Measurements from ENCODE around the gene AVPR1B. TPM values are rescaled to one million over a fixed set of nuclear protein-coding genes. Genes with fewer than 3 reads are reported as not detected.

The AVPR1B gene
- polyA plus RNA-seq, 12 donors: 0.19 to 0.59 (median 0.34) TPM; not detected in 2

DNA sequence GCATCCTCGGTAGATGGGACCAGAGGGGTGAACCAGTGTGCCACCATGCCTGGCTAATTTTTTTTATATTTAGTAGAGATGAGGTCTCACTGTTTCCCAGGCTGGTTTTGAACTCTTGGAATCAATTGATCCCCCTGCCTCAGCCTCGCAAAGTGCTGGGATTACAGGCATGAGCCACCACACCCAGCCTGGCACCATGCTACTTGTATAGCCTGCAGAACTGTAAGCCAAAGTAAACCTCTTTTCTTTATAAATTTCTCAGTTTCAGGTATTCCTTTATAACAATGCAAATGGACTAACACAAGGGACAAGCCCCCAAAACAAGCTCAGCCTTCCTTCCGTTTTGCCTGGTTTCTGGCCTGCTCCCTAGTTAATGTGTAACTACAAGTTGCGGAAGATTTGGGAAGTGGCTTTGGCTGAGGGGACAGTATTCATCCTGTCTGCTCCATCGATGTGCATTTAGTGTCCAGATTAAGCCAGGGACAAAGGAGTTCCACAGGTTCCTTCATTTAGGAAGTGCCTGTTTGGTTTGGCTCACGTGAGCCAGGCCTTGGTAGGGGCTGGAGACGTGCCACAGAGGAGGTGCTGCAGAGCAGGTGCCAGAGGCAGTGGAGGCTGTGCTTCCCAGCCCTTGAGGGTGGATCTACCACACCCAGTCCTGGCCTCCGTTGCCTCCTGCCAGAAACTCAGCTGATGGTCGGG lies 4.4 kb downstream of the AVPR1B start:
- no peak for DNase-seq

DNA sequence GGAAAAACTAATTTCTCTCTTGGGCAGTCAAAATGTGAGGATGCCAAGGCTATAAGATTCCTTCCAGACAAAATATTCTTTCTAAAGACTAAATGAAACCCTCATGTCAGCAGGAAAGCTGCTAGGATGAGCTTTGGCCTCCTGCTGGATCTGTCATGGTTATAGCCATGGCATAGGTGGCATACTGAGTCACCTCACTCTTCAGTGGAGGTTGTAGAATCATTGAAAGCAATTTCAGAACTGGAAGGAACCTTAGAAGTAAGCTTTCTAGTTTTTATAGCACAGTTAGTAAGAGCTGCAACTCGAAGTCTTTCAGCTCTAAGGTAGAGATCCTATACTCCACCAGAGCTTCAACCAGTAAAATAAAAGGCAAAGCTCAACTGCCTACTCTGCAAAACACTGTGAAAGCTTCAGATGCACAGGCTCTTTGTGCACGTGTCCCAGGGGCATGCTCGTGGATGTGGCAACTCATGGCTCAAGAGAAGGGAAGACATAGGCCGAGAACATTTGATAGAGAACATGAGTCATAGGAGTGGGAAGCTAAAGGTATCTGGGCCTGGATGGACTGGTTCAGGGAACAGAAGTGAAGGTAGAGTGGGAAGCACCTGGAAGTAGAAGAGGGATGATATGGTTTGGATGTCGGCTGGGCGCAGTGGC lies 5.8 kb downstream of the AVPR1B start:
- no peak for DNase-seq

DNA sequence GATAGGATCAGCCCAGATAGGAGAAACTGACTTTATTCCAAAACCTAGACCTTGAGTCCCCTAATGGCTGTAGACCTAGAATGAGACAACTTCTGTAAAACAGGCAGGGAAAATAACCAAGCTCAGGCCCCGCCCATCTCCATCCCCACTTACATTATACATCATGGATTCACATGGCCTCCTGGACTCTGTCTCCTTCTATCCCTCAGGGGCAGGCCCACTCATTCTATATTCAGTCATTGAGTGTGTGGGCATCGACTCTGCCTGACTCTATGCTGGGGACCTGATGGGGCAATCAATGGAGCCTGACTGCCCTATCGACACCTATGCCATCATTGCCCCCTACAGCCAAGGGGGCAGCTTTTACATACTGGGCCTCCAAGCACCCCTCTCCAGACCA lies 6.4 kb downstream of the AVPR1B start:
- DNase-seq: no peak

DNA sequence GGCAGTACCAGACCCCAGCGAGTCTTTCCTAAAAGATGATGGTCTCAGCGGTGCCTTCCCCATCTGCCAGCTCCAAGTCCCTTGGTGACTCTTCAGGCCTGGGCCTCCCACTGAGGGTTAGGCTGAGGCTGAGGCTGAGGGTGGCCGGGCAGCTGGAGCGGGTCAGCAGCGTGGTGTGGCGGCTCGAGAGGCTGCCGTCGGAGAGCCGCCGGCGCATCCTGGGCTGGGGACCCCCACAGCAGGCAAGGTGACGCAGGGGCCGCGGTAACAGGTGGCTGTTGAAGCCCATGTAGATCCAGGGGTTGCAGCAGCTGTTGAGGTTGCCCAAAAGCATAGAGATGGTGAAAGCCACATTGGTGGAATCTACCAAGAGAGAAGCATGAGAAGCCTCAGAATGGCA lies 7.0 kb downstream of the AVPR1B start:
- no peak for DNase-seq

- DNase-seq: no peak
These were observed 7.5 kb downstream of the AVPR1B start for GRCh38 chr1:206109718-206110117.

DNA sequence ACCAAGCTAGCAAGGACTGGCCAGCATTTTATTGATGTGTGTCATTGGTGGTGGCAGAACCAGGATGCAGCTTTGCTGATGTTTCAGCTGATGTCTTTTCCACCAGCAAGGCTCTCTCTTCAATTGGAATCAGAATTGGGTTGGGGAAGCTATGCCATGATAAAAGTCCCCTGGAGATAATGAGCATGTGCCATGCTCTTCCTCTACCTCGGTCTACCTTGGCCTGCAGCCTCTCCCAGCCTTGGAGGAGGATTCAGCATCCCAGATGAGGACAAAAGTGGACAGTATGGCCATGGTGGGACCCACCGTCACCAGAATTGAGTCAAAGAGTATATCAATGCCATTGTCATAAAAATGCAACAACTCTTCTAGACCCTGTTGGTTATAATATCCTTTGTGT lies 8.6 kb downstream of the AVPR1B start:
- DNase-seq: no peak

- DNase-seq: no peak
These were observed 10.0 kb downstream of the AVPR1B start for GRCh38 chr1:206107168-206107544.

DNA sequence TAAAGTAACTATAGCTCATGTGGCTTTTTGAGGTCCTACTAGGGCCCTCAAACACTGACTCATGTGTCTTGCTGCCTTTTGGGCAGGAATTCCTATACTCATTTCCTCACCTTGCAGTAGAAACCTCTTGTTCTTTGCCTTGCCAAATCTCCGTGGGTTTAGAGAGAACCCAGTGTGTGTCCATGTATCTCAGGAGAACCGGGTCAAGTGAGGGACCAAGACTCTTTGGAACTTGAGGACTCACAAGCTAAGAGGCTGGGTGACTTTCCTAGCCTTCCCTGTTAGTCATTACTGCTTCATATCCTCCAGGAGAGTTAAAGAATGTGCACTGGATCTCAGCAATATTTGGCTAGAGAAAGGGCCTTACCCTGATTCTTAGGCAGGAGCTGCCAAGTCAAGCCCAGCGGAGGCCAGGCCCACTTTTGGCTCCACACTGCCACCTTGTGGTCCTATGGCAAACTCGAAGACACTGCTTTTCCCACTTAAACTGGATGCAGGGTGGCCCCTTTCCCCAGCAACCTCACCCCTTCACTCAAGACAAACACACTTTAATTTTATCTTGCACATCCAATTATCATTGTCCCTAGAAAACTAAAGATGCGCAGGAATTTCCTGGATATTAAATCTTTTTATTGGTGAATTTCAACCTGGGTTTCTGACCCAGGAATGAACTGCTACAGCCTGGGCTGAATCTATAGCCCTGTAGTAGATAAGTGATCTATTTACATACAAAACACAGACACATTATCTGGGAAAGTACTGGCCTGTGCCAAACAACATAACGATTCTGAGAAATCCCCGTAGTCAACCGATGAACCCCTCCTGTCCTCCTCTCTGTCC lies 10.6 kb downstream of the AVPR1B start:
- peak; percentile 90 for DNase-seq

DNA sequence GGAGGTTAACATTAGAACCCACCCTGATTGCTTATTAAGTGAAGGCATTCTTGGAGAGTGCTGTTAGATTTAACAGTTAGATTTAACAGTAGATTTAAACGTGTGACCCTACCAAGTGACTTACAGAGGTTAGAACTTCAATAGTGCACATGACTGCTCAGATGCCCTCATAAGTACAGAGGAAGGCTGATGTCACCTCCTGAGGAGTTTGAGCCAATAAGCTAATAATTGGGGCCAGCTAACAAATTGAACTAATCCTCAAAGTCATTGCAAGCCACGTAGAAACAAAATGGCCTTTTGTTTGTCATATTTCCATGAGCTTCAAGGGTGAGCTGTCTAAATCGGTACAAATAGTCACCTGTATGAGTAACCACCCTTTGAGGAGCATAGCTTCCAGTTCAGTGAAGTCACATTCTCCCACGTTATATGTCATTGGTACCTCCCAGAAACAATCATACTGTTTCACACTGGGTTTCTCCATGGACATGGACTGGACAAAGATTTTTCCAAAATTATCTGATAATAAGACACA lies 11.7 kb downstream of the AVPR1B start:
- no peak for DNase-seq

- DNase-seq: no peak
These were observed 13.2 kb downstream of the AVPR1B start for GRCh38 chr1:206103979-206104378.

DNA sequence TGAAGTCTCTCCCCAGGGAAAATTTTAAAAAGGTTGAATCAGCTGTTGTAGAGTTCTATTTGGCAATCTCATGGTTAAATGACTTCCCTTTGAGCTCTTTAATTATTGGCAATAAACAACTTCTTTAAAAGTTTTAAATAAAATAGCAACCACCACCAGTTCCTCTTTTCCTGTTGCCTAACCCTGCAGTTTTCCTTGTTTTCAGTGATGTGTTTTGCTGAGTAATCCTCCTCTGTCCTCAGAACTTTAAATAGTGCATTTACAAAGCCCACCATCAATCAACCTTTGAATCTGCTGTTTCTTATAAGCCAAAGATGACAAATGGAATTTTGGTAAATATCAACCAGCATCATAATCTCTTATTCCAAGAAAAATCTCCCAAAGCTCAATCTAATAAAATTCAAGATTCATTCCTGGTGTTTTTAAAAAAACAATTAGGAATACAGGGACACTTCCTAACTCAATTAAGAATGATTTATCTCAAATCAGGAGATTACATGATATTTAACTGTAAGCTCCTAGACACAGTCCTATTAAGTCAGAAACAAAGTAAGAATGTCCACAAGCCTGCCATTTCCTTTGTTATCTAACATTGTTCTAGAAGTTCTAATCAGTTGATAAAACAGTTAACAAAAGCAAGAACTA lies 14.8 kb downstream of the AVPR1B start:
- no peak for DNase-seq

- no peak for DNase-seq
These were observed 15.7 kb downstream of the AVPR1B start for GRCh38 chr1:206101351-206102045.

- no peak for DNase-seq
These were observed 16.9 kb downstream of the AVPR1B start for GRCh38 chr1:206100226-206100815.

GRCh38 chr1:206098242-206098919 lies 18.8 kb downstream of the AVPR1B start:
- no peak for DNase-seq

DNA sequence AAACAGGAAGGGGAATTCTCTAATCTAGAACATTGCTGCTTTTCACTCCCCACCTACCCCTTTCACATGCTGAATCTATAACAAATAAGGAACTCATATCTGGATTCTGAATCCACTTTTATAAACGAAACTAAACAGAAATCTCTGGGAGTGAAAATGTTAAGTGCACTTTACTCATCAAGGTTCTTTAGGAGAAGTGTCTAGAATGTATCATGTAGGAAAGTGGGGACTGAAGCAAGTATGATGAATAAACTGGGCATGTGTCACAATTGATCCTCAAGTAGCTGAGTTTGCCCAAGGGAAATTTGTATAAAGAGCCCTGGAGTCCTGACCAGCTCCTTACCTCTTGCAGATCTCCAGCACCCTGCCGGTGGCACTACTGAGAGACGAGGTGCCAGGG lies 19.8 kb downstream of the AVPR1B start:
- no peak for DNase-seq

DNA sequence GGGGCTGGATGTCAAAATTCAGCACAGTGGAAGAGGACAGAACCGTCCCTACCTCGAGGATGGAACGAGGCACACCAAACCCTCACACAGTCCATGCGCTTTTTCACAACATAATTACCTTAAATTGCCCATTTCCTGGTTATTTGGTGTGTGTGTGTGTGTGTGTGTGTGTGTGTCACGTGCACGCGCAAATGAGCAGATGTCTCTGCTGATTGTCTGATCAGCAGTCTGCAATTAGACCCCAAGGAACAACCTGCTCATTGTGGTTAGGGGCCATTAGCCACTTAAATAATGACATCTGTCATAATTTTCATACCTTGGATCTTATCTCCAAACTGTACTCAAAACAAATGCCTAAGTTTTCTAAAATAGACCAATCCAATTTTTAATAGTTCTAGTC lies 23.2 kb downstream of the AVPR1B start:
- DNase-seq: no peak

- no peak for DNase-seq
These were observed 27.8 kb downstream of the AVPR1B start for GRCh38 chr1:206089341-206089740.

GRCh38 chr1:206087091-206087490 lies 30.1 kb downstream of the AVPR1B start:
- DNase-seq: no peak

GRCh38 chr1:206083750-206084149 lies 33.4 kb downstream of the AVPR1B start:
- no peak for DNase-seq

Data from muscle of arm (tissue), 12 donors.